Epidermal melanocyte (primary cell): ENCODE results near the gene ARSB.

Experiments
- DNase-seq: peaks from one replicate; pipeline ENCODE4 v3.0.0; 2011; ENCODE audit warnings: low spot score; ENCODE audit not compliant: insufficient read length

The ARSB gene

DNA sequence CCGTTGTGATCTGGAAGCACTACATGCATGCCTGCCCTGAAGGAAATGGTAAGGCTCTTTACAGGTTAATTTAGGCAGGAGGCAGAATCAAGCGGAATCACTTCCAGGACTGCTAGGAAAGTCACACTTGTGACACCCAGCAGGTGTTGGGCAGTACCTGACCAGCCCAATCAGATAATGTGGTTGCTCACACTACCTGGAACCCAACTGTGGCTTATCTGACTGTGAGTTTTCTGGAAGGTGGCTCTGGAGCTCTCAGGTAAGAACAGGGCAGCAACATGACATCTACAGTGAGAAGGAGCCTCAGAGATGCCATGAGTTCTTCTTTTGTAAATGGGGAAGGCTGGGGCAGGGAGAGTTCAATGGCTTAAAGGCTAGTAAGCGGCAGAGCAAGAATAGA, 146.4 kb downstream of the ARSB start:
- no peak for DNase-seq

DNA sequence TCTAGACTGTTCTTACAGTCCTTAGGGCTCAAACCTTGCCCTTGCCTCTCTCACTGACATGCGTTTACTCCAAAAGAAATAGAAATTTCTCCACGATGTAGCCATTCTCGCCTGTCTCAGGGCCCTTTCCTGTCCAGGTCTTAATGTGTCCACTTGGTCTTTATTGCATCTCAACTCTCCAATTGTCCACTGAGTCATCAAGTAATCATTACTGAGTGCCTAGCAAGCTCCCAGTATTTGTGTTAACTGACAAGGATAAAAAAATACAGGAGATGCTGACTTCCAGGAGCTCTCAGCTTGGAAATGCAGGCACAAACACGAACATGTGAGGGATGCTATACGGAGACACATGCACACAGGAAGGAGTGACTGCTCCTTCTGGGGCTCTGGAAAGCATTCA, 147.3 kb downstream of the ARSB start:
- DNase-seq = no peak

DNA sequence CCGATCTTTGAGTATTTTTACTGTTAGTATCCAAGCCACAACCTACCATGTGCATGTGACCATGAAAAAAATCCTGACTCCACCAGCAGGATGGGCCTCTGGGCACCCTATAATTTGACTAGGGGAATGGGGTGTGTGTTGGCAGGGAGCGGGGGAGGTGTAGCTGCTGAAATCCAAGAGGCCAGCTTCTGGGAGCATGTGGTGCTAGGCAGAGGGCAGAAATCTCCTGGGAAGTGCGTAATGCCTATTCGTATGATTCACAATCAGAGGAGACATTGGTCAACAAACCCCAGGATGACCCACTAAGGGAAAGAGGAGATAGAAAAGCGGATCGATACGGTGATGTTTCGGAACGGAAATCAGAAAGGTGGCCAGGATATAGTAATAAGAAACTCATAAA, 149.9 kb downstream of the ARSB start:
- DNase-seq = no peak

DNA sequence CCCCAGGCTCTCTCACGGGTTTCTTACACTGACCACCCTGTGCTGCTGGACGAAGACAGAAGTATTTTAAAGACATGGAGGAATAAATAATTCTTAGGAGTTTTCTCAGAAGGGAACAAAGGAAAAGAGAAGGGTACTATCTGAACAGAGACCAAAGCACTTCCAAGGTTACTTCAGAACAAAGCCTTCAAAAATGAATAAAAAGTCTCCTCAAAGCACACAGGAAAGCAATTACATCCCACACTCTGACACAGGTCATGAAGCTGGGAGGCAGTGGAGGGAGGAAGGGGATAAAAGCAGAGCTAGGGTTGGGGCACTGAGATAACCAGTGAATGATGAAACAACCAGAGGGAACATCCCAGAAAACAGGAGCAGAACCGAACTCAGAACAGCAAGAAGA, 151.8 kb downstream of the ARSB start:
- DNase-seq = no peak

DNA sequence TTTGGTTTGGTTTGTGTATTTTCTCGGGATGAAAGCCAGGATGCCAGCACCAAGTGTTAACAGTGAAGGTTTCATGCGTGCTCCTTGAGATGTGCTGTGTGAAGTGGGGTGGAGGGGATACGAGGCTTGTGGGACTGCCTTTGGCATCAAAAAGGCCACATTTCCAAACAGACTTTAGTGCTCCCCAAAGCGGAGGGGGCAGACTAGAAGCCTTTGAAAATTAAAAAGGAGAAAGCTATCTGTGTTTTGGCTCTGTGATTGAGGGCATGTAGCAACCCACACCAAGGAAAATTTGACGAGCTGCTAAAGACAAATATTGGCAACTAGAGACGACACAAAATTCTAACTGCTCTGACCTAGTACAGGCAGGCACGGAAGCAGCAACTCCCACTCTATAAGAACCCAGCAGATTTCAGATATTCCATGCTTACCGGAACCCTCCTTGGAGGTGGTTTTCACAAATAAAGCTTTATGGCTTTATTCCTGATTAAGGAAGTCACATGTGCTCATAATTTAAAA, 154.5 kb downstream of the ARSB start:
- no peak for DNase-seq

DNA sequence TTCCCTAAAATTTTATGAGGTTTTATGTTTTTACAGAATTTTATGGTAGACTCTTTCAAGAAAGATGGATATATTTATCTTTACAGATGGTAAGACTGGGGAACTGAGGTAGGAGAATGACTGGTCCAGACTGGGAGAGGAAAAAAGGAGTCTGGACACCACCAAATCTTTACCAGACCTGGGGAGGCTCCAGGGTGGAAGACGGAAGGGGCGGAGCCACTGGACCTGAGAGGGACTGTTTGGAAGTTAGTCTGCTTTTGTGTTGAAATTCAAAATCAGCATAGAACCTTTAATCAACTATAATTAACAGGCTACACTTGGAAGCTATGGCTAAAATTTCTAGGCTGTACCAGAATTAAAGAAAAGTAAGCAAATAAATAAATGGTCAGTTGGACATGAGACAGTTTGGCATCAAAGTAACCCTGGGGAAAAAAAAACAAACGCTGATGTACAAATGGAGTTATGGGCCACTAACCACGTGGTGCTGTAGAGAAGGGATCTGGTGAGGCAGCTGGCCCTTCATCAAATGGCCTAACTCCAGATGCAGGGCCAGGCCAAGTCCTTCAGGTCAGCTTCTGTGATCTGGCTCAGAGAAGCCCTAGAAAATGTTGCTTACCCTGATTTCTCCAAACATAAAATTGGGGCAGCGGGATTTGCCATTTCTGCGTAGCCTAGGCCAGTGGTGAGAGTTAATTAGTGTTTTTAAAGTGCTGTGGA, 155.1 kb downstream of the ARSB start:
- no peak for DNase-seq

DNA sequence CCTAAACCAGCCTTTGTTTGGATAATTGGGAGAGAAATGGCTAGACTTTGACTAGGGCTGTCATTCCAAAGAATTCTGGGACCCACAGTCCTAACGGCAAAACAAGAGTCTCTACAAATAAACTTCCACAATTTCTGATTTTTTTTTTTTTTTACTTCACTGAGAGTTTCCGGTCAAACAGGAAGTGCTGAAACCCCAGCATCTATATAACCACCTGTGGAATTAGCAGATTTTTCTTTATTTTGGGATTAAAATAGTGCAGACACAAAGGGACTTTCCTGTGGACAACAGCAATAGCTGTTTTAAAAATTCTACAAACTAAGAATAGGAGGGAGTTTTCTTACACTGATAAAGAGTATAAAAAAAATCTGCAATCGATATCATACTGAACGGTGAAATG, 157.4 kb downstream of the ARSB start:
- DNase-seq = no peak

DNA sequence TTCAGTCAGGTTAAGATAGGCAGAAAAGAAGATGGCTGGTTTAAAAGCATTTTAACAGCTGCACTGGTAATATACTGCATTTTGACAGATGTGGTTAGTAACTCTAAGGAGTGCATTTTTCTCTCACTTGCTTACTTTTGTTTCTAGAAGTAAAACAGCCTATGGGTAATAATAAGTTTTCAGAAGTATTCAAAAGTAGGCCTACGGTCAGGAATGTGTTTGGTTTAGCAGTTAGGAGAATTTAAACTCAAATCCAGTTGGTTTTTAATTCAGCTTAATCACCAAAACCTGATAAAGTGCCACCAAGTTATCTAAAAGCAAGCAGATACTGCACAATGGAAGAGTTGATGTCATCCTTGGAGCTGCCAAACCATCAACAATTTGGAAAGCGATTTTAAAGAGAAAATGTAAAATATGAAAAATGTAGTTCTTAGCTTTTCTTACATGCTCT, 160.3 kb downstream of the ARSB start:
- DNase-seq = no peak

DNA sequence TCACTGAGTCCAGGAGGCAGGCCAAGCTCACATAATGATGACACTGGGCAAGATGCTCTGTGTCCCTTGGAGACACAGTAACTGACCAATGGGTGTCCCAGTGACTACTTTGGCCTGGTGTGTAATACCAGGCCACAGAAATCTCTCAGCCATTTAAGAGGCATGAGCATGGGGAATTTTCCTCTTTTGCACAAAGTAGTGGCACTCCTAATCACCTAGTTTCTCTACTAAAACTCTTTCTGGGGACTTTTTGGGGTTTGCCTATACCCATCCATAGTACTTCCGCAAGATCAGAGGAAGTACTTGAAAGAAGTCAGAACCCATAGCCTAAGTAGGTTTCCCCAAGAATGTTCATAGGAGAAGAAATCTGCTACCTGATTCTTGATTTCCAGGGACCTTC, 161.9 kb downstream of the ARSB start:
- DNase-seq = no peak

DNA sequence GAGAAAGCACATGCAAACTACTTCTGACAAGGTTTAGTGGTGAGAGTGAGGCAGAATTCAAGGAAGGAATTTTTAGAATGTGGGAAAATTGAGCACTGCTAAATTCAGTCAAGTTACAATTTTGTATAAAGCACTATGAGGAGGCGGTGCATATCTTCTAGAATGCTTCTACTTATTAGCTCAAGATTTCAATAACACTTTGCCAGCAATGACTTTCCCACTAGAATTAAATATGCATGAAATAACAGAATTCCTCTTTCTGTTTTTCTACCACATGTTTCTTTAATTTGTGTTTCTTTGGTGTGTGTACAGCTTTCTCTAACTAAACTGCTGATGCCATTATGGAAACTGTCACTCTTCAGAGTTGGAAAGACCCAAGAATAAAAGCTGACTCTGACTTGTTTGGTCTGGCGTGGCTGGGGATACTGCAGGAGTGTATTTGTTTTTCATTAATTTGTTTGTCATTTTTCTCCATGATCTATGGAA, 163.5 kb downstream of the ARSB start:
- no peak for DNase-seq

DNA sequence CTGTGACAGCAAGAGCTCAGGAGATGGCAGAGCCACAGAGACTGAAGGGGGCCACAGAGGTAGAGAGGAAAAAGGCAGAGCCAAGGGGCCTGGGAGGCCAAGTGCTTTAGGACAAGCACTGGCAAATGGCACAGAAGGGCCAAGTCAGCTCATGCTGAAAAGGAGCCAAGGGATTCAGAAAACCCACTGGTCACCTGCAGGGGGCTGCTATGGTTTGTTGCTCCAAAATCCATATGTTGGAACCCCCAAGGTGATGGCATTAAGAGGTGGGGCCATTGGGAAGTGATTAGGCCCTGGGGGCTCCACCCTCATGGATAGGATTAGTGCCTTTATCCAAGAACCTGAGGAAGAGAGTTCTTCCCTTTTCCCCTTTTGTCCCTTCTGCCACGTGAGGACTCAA, 165.4 kb downstream of the ARSB start:
- DNase-seq = no peak

DNA sequence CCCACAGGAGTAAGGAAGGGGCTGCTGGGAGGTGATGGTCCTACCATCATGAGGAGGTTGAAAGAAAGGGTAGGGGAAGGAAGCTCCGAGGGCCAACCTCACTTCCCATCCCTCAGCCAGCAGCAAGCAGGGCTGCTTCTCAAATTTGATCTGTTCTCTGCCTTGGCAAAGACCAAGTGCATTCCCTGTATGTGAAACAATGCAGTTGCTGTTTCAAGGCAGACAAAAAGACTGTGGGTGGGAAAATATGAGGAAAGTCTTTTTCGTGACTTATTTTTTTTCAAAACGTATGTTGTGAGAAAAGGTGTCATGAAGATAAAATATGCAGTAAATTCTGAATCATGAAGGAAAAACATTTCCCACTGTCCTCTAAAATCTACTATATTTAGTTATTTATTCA, 165.9 kb downstream of the ARSB start:
- no peak for DNase-seq

DNA sequence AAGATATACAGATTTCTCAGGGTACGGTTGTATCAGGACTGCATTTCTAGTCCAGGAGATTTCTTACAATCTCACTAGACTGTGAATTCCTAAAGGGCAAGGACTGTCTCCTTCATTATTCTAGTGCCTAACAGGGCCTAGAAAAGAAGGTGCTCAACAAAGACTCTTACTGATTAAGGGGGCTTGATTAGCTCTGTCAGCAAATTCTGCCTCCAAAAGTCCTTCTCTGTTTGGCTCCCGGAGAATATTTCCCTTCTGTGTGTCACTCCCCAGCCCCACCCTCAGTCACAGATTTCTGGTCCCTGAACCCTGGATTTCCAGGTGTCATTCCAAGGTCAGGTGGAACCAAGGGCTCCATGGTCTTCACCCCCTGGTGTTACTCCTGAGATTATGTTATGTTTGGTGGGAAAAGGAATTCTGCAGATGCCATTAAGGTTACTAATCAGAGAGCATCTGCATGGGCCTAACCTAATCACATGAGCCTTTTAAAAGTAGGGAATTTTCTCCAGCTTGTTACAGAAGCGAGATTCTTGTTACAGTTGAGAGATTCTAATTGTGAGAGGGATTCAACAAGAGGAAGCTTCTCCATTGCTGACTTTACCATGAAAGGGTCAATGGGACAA, 168.9 kb downstream of the ARSB start:
- no peak for DNase-seq

DNA sequence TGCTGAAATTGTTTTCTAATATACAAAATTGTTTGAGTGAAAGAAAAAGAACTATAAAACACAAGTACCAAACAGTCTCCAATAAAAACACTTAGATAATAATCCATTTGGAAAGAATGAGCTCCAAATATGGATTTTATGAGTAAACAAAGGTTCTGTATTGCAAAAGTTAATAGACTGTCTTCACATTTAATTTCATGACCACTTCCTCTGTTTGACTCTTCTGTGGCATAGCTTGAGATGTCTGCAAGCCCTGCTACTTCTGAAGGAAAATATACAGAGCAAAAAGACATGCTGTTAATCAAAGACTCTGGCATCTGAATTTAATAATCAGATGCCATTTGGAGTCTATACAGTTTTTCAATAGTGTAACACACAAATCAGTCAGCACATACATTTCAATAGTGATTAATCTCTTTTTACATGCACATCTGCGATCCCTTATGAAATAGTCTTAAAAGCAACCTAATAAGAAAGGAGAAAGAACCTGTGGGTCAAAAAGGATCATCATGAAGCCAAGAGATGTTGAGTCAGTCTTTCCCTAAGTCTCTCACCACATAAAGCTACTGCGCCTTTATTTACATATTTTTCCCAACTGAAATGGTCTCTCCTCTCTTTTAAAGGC, 171.1 kb downstream of the ARSB start:
- no peak for DNase-seq

DNA sequence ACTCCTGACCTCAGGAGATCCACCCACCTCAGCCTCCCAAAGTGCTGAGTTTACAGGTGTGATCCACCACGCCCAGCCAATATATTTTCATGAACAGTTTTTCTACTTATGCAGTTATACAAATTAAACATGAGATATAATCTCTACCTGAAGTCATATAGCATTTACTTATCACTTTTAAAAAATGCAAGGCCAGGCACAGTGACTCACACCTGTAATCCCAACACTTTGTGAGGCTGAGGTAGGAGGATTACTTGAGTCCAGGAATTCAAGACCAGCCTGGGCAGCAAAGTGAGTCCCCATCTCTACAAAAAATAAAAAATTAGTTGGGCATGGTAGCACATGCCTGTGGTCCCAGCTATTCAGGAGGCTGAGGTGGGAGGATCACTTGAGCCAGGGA, 171.8 kb downstream of the ARSB start:
- DNase-seq = no peak

DNA sequence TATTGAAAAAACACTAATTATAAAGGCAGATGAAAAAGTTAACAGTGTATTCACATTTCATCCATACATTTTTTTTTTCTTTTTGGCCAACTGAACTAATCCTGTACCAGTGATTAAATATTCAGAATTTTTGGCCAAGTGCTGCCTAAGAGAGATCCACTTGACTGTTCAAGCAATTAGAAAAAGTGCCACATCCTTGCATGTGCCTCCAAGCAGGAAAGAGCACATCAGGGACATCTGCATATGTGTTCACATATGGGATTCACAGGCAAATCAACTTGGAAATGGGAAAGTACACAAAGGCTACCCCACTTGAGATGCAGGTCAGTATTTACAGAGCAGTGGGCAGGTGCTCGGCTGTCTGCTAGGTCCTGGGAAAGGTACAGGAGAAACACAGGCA, 173.2 kb downstream of the ARSB start:
- DNase-seq = no peak

DNA sequence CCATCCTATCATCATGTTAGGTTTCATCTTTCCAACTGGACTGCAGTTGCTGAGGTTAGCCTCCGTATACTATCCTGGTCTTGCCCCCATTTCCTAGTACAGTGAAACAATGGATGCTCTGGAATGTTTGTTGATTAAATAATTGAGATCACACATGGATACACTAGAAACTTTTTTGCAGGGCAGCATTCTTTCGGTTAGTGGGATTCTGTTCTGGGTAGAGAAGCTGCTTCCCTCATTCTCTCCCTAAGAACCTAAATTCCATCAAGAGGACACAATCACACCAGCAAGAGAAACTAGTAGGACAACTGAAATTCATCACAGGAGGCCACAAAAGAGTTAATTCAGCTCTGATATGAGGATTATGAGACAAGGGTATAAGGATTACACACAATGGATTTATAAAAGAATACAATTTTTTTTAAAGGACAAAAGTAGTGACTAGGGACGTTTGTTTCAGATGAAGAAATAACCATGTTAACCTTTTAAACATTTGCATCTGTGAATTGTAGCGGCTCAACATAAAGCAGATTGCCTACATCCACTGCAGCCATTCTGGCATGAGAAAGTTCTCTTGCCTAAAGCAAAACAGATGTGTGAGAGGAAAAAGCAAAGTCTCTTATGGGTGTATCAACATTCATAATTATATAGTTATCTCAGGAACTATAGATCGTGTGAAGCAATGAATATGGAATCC, 173.8 kb downstream of the ARSB start:
- DNase-seq = no peak

DNA sequence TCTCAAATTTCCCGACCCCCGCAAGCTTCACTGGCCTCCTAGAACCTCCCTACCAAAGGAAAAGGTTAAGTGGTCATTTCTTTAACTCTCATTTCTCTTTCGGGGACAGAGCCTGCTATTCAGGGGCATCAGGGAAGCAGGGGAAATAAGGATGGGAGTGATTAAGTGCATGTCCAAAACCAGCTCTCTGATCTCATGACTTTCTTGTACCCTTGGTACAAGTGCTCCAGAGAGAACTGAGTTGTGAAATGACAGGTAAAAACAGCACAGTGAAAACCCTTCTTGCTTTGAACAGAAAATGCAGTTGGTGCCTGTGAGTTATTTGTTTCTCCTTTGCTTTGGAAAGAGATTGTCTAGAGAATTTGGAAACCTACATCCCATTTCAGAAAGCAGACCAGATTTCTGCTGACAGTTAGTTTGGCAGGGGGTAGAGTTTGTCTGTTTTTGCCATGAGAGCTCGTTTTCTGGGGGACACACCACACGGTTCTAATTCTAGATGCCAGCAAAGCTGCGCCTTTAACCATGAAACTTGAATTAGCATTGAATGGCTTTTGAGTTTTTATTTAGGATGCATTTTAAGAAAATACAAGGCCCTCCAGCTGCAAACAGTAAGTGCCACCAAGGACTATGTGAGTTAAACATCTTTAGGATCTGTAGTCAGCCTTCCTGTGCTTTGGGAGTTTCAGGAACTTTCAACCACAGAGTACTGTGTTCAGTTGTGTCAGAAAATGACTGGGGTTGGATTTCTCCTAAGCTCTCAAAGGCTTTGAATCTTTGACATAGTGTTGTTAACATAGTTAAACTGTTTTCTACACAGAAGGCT, 174.8 kb downstream of the ARSB start:
- DNase-seq = no peak

DNA sequence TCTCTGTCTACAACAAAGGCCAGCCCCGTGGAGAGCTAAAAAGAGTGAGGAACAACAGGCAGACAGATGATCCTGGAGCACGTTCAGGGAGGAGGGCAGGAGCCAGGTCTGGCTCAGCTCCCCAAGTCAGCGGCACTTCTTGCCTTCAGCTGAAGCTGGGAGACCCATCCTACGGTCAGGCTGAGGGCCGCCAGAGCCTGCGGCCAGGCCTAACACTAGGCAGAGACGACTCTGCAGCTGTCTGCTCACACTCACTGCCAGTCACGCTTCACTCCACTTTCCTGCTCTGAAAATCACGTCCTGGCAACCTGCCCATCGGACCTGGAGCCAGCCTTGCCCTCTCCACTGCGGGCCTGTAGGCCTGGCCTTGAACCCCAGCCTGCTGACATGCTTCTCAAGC, 175.7 kb downstream of the ARSB start:
- DNase-seq = no peak

DNA sequence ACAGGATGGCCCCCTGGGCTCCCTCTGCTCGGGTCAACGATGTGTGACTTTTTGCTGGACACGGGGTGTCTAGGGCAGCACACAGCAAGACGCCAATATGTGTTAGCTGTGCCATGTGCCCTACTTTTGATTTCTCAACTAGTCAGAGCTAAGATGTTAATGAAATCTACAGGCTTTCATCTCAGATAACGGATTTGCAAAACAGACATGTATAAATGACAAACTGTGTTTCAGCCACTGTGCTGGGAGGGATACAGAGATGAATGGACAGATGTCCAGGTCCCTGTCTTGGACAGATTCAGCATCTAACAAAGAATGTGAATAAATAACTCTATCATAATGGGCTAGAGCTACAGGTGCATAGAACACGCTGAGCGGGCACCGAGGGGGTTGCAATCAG, 176.3 kb downstream of the ARSB start:
- DNase-seq = no peak

DNA sequence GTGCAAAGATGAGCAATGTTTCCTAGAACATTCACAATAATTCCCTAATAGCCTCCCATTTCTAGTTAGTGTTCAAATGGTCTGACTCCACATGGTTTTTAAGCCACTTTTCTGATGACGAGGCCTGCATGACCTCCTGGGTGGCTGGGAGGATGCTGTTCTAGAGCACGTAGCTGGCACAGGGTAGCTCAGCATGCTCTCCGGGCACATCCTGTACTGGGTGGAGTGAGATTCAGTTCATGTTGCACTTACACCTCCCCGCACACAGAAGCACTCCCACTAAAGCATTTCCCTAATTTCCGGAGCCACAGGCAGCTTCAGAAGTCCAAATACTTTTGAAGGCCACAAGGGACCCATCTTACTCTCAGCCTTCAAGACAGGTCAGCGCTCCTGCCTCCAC, 176.7 kb downstream of the ARSB start:
- no peak for DNase-seq
